Activated B cell treated with CpG ODN at 0.5 μM for 24 hours (primary cell): ENCODE measurements around the gene LRRC58. TPM values are rescaled to one million over a fixed set of nuclear protein-coding genes. Genes with fewer than 3 reads are reported as not detected.

Source experiments
- ATAC-seq: fragments of 200-7000 bp; cut with Tn5 transposase; one replicate; pipeline ENCODE4 v1.10.0; 2021; ENCODE audit warnings: low read depth, mild to moderate bottlenecking, moderate library complexity
- CTCF ChIA-PET: fragments of 350-600 bp; sonication (Branson Sonifier 250); formaldehyde crosslinking; loops from one replicate; lab custom pipeline; 2021; ENCODE audit warnings: antibody characterized with exemption; lab: Charles Lee
- POLR2A ChIA-PET: fragments of 350-600 bp; sonication (Branson Sonifier 250); formaldehyde crosslinking; loops from one replicate; lab custom pipeline; 2021; ENCODE audit warnings: antibody characterized with exemption; lab: Charles Lee
- DNase-seq: peaks from one replicate; pipeline ENCODE4 v3.0.0; 2022
- H3K27ac Mint-ChIP-seq: one replicate; pipeline ENCODE4 v1.8.0; 2020; ENCODE audit warnings: mixed read lengths
- H3K27me3 Mint-ChIP-seq: one replicate; pipeline ENCODE4 v1.8.0; 2021; ENCODE audit warnings: mixed read lengths
- H3K36me3 Mint-ChIP-seq: one replicate; pipeline ENCODE4 v1.8.0; 2021; ENCODE audit warnings: low read depth, mixed read lengths
- H3K4me1 Mint-ChIP-seq: one replicate; pipeline ENCODE4 v1.8.0; 2021; ENCODE audit warnings: mixed read lengths
- H3K4me3 Mint-ChIP-seq: one replicate; pipeline ENCODE4 v1.8.0; 2020; ENCODE audit warnings: mild to moderate bottlenecking, mixed read lengths
- H3K9me3 Mint-ChIP-seq: one replicate; pipeline ENCODE4 v1.8.0; 2020; ENCODE audit warnings: mixed read lengths
- CTCF ChIP-seq: fragments of 200-600 bp; IDR thresholded peaks from one replicate; pipeline ENCODE4 v1.8.0; 2022; ENCODE audit warnings: antibody characterized with exemption, mild to moderate bottlenecking
- intact Hi-C: fragments of 100-400 bp; cut with micrococcal nuclease; formaldehyde crosslinking; loops from one replicate; pipeline ENCODE4 v1.15.1; 2024
- total RNA-seq: library from RNA; stranded (reverse); gene quantifications from 2 replicates; pipeline ENCODE4 v1.2.3, GENCODE V29; 2022

Gene LRRC58
- total RNA-seq, 1 donor from 2014 or later, result 18.3 TPM

DNA sequence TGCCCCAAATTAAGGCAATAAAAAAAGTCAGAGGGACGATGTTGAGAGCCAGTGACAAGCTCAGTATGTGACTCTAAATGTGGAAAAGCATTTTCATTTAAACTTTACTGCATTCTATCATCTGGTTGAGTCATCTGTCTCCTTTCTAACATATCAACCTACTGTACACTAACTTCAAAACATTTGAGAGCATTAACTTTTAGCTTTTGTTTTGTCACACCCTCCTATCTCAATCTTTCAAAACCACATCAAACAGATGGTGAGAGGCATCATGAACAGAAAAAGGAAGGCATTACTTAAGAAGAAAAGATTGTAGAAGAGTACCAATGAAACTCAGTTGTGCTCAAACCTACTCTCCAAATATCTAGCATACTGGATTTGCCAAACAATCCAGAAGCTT, 4.8 kb downstream of the LRRC58 start:
- no peak for ATAC-seq
- no peak for TF ChIP-seq CTCF
- DNase-seq, result no peak
- intact Hi-C loops, result loop anchor here (10.0 kb wide), 1 partner anchor 770 kb away; the partner anchor contains the start of gene ADPRH
- CTCF ChIA-PET, result no interaction called here
- POLR2A ChIA-PET, result no interaction called here
- Mint-ChIP-seq H3K36me3 (peaks cover 53% of the 10 kb centered on the region), H3K4me3 (no peak overlapping the region), H3K27me3 (no peaks in the 10 kb centered on the region), H3K27ac (no peak overlapping the region), H3K4me1 (peaks cover 38% of the 10 kb centered on the region), H3K9me3 (no peaks in the 10 kb centered on the region)

- H3K4me3 Mint-ChIP-seq, result no peak overlapping the region
- no peak for TF ChIP-seq CTCF
- peaks cover 27% of the 10 kb centered on the region for H3K4me1 Mint-ChIP-seq
- no peak overlapping the region for H3K27ac Mint-ChIP-seq
- intact Hi-C loops, result loop anchor here (10.0 kb wide), 1 partner anchor 767 kb away; the partner anchor contains the start of gene ADPRH
- DNase-seq, result no peak
- H3K9me3 Mint-ChIP-seq, result peaks cover 6% of the 10 kb centered on the region
- CTCF ChIA-PET, result interaction anchor here (0.7 kb wide), 1 partner anchor 74 kb away, joined by 3 read pairs; no protein-coding TSS in a partner anchor
- ATAC-seq, result no peak
- H3K36me3 Mint-ChIP-seq, result peaks cover 56% of the 10 kb centered on the region
- H3K27me3 Mint-ChIP-seq, result no peaks in the 10 kb centered on the region
- POLR2A ChIA-PET, result no interaction called here
These were observed 7.4 kb downstream of the LRRC58 start for GRCh38 chr3:120341658-120342346.

GRCh38 chr3:120339362-120339761, 9.8 kb downstream of the LRRC58 start:
- no peaks in the 10 kb centered on the region for H3K27me3 Mint-ChIP-seq
- peaks cover 11% of the 10 kb centered on the region for H3K4me1 Mint-ChIP-seq
- no peak for DNase-seq
- intact Hi-C loops, result no loop called here
- peaks cover 6% of the 10 kb centered on the region for H3K9me3 Mint-ChIP-seq
- no peak overlapping the region for H3K27ac Mint-ChIP-seq
- ChIA-PET CTCF (no interaction called here), POLR2A (interaction anchor here (1.2 kb wide), 1 partner anchor 10 kb away, joined by 3 read pairs; the partner anchor contains the start of gene LRRC58)
- TF ChIP-seq CTCF, result no peak
- H3K4me3 Mint-ChIP-seq, result no peak overlapping the region
- peaks cover 62% of the 10 kb centered on the region for H3K36me3 Mint-ChIP-seq
- no peak for ATAC-seq

DNA sequence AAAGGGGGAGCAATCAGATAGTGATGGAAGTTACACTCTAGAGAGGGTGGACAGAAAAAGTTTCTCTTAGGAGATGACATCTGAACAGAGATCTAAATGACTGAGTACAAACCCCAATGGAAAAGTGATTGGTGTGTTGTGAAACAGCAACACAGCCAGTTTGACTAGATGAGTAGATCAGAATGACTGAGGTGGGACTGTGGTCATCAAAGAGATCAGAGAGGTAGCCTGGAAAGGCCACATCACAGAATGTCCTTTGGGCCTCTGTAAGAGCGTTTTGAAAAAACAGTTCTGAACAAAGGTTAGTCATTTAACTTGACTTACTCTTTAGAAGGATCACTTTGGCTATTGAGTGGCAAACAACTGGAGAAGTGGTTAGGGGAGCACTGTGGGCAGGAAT, 10.6 kb downstream of the LRRC58 start:
- Mint-ChIP-seq H3K27me3 (no peaks in the 10 kb centered on the region), H3K36me3 (peaks cover 61% of the 10 kb centered on the region), H3K27ac (no peak overlapping the region), H3K4me3 (no peak overlapping the region), H3K9me3 (peaks cover 6% of the 10 kb centered on the region), H3K4me1 (peaks cover 6% of the 10 kb centered on the region)
- ChIA-PET CTCF (no interaction called here), POLR2A (no interaction called here)
- no peak for TF ChIP-seq CTCF
- DNase-seq (no peak), ATAC-seq (no peak)
- intact Hi-C loops, result no loop called here

DNA sequence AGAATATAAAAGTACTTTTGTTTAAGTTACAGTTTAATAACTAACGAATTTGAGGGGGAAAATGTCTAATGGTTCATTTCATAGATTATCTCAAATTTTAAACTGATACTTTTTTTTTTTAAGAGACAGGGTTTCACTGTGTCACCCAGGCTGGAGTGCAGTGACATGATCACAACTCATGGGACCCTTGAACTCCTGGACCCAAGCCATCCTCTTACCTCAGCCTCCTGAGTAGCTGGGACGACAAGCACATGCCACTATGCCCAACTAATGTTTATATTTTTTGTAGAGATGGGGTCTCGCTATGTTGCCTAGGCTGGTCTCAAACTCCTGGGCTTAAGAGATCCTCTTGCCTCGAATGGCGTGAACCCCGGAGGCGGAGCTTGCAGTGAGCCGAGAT, 16.5 kb downstream of the LRRC58 start:
- no peak for TF ChIP-seq CTCF
- DNase-seq, result no peak
- no peak overlapping the region for H3K27ac Mint-ChIP-seq
- H3K27me3 Mint-ChIP-seq, result no peaks in the 10 kb centered on the region
- POLR2A ChIA-PET, result no interaction called here
- H3K4me3 Mint-ChIP-seq, result no peak overlapping the region
- CTCF ChIA-PET, result no interaction called here
- intact Hi-C loops, result no loop called here
- H3K9me3 Mint-ChIP-seq, result no peaks in the 10 kb centered on the region
- H3K36me3 Mint-ChIP-seq, result peaks cover 66% of the 10 kb centered on the region
- H3K4me1 Mint-ChIP-seq, result peaks cover 4% of the 10 kb centered on the region
- no peak for ATAC-seq
